HEK293 (cell line): ENCODE results near the gene FNTB.

Source experiments
- CTCF ChIA-PET: fragments of 350-600 bp; formaldehyde crosslinking; extraction: SDS; loops from one replicate; lab custom pipeline; 2021; ENCODE audit warnings: antibody characterized with exemption; lab: Yijun Ruan, JAX
- POLR2A ChIA-PET: fragments of 300-600 bp; formaldehyde crosslinking; extraction: SDS; loops from one replicate; lab custom pipeline; 2020; ENCODE audit warnings: antibody characterized with exemption, inconsistent platforms; lab: Yijun Ruan, JAX
- H3K27ac ChIP-seq: fragments of 200-500 bp; sonication (Bioruptor generic); 2 replicates; pipeline ENCODE4 v1.5.1; 2014; ENCODE audit warnings: low read depth, low read length, control low read depth, inconsistent platforms; ENCODE audit errors: extremely low read depth
- H3K36me3 ChIP-seq, 2 experiments: fragments of 200-500 bp in 1 of 2; sonication (Bioruptor generic) in 1 of 2; 1 replicate in 1 of 2; 2 replicates in 1 of 2; pipeline ENCODE4 v1.5.1; 2014 to 2017; ENCODE audit warnings: inconsistent platforms in 2 of 2, low read length in 2 of 2; ENCODE audit not compliant: control insufficient read depth in 2 of 2, insufficient read depth in 1 of 2
- H3K4me1 ChIP-seq: fragments of 200-500 bp; sonication (Bioruptor generic); 2 replicates; pipeline ENCODE4 v1.5.1; 2014; ENCODE audit warnings: mild to moderate bottlenecking, low read length, inconsistent platforms; ENCODE audit not compliant: control insufficient read depth, insufficient read depth
- H3K4me3 ChIP-seq: 2 replicates; pipeline ENCODE4 v1.5.1; 2011; ENCODE audit warnings: low read depth, mild to moderate bottlenecking, control low read depth, low read length, moderate library complexity
- H3K9me3 ChIP-seq: fragments of 200-500 bp; sonication (Bioruptor generic); 2 replicates; pipeline ENCODE4 v1.5.1; 2014; ENCODE audit warnings: low read depth, low read length, inconsistent platforms; ENCODE audit not compliant: control insufficient read depth, insufficient read depth
- BCL11A ChIP-seq: fragments of 450-650 bp; formaldehyde crosslinking; IDR thresholded peaks from 2 replicates; pipeline ENCODE4 v1.5.1; 2016; ENCODE audit warnings: low read depth, missing biosample characterization, missing genetic modification characterization
- ELK4 ChIP-seq: IDR thresholded peaks from 2 replicates; pipeline ENCODE4 v1.6.1; 2011; ENCODE audit warnings: mild to moderate bottlenecking, low read depth, low read length, borderline replicate concordance
- GLI2 ChIP-seq: fragments of 450-650 bp; formaldehyde crosslinking; IDR thresholded peaks from 2 replicates; pipeline ENCODE4; 2017; ENCODE audit warnings: missing biosample characterization, missing genetic modification characterization, low read depth, borderline replicate concordance
- HOXA7 ChIP-seq: sonication (generic); formaldehyde crosslinking; IDR thresholded peaks from 2 replicates; pipeline ENCODE4 v1.8.1; 2022; ENCODE audit warnings: missing genetic modification reagents, borderline replicate concordance
- KLF1 ChIP-seq: fragments of 450-650 bp; formaldehyde crosslinking; IDR thresholded peaks from 2 replicates; pipeline ENCODE4 v1.5.1; 2016; ENCODE audit warnings: missing biosample characterization, missing genetic modification characterization
- SCRT1 ChIP-seq: fragments of 450-650 bp; formaldehyde crosslinking; IDR thresholded peaks from 2 replicates; pipeline ENCODE4 v1.5.1; 2016; ENCODE audit warnings: missing biosample characterization, missing genetic modification characterization, borderline replicate concordance
- ZEB2 ChIP-seq: fragments of 450-650 bp; formaldehyde crosslinking; IDR thresholded peaks from 2 replicates; pipeline ENCODE4 v1.5.1; 2016; ENCODE audit warnings: missing biosample characterization, missing genetic modification characterization
- ZIC2 ChIP-seq: fragments of 450-650 bp; formaldehyde crosslinking; IDR thresholded peaks from 2 replicates; pipeline ENCODE4 v1.5.1; 2016; ENCODE audit warnings: missing biosample characterization, missing genetic modification characterization
- ZNF112 ChIP-seq: fragments of 450-650 bp; formaldehyde crosslinking; IDR thresholded peaks from 2 replicates; pipeline ENCODE4 v1.5.0; 2017; ENCODE audit warnings: missing biosample characterization, missing genetic modification characterization
- ZNF138 ChIP-seq: fragments of 450-650 bp; formaldehyde crosslinking; IDR thresholded peaks from 2 replicates; pipeline ENCODE4 v1.5.1; 2016; ENCODE audit warnings: missing biosample characterization, missing genetic modification characterization, borderline replicate concordance
- ZNF19 ChIP-seq: fragments of 450-650 bp; formaldehyde crosslinking; IDR thresholded peaks from 2 replicates; pipeline ENCODE4; 2016; ENCODE audit warnings: missing biosample characterization, missing genetic modification characterization, low read depth
- ZNF266 ChIP-seq: fragments of 450-650 bp; formaldehyde crosslinking; IDR thresholded peaks from 2 replicates; pipeline ENCODE4 v1.5.1; 2016; ENCODE audit warnings: missing biosample characterization, missing genetic modification characterization, low read depth
- ZNF48 ChIP-seq: fragments of 450-650 bp; formaldehyde crosslinking; IDR thresholded peaks from 2 replicates; pipeline ENCODE4 v1.5.1; 2016; ENCODE audit warnings: missing biosample characterization, missing genetic modification characterization
- ZNF521 ChIP-seq: fragments of 450-650 bp; formaldehyde crosslinking; IDR thresholded peaks from 2 replicates; pipeline ENCODE4 v1.5.1; 2017; ENCODE audit warnings: missing biosample characterization, mild to moderate bottlenecking, missing genetic modification characterization
- ZNF558 ChIP-seq: fragments of 450-650 bp; formaldehyde crosslinking; IDR thresholded peaks from 2 replicates; pipeline ENCODE4 v1.5.1; 2016; ENCODE audit warnings: missing biosample characterization, missing genetic modification characterization
- ZNF561 ChIP-seq: fragments of 450-650 bp; IDR thresholded peaks from 2 replicates; pipeline ENCODE4 v1.5.1; 2018; ENCODE audit warnings: missing biosample characterization, missing genetic modification characterization, borderline replicate concordance
- ZNF585B ChIP-seq: fragments of 450-650 bp; formaldehyde crosslinking; IDR thresholded peaks from 2 replicates; pipeline ENCODE4 v1.5.1; 2016; ENCODE audit warnings: missing biosample characterization, missing genetic modification characterization
- ZNF600 ChIP-seq: fragments of 450-650 bp; formaldehyde crosslinking; IDR thresholded peaks from 2 replicates; pipeline ENCODE4 v1.5.1; 2016; ENCODE audit warnings: missing biosample characterization, missing genetic modification characterization
- ZNF629 ChIP-seq: fragments of 450-650 bp; formaldehyde crosslinking; IDR thresholded peaks from 2 replicates; pipeline ENCODE4 v1.5.1; 2017; ENCODE audit warnings: missing biosample characterization, missing genetic modification characterization
- ZNF677 ChIP-seq: fragments of 450-650 bp; IDR thresholded peaks from 2 replicates; pipeline ENCODE4 v1.5.0; 2018; ENCODE audit warnings: missing biosample characterization, mild to moderate bottlenecking, missing genetic modification characterization, moderate library complexity
- ZNF707 ChIP-seq: fragments of 450-650 bp; formaldehyde crosslinking; IDR thresholded peaks from 2 replicates; pipeline ENCODE4 v1.5.1; 2016; ENCODE audit warnings: missing biosample characterization, missing genetic modification characterization
- ZNF768 ChIP-seq: fragments of 450-650 bp; formaldehyde crosslinking; IDR thresholded peaks from 2 replicates; pipeline ENCODE4 v1.5.1; 2018; ENCODE audit warnings: missing biosample characterization, mild to moderate bottlenecking, missing genetic modification characterization
- ZNF830 ChIP-seq: fragments of 450-650 bp; IDR thresholded peaks from 2 replicates; pipeline ENCODE4 v1.5.0; 2018; ENCODE audit warnings: missing biosample characterization, missing genetic modification characterization, low read depth, mild to moderate bottlenecking, moderate library complexity
- TF ChIP-seq, protein P1 (sequence below): fragments of 450-650 bp; formaldehyde crosslinking; IDR thresholded peaks from 2 replicates; pipeline ENCODE4 v1.5.1; 2017; ENCODE audit warnings: missing biosample characterization, missing genetic modification characterization
- TF ChIP-seq, protein P2 (sequence below): fragments of 450-650 bp; formaldehyde crosslinking; IDR thresholded peaks from 2 replicates; pipeline ENCODE4 v1.5.1; 2016; ENCODE audit warnings: missing biosample characterization, missing genetic modification characterization

Gene FNTB

GRCh38 chr14:64953661-64954060 lies 33.0 kb upstream of the FNTB start:
- Histone ChIP-seq H3K4me3 (no peak overlapping the region), H3K9me3 (no peaks in the 10 kb centered on the region), H3K36me3 (peaks cover 0 to 32% of the 10 kb centered on the region in 2 experiments; a peak in 2 of 3 replicates), H3K27ac (no peak overlapping the region), H3K4me1 (no peaks in the 10 kb centered on the region)
- TF ChIP-seq HOXA7 (no peak), ZNF585B (tag by site-specific recombination) (no peak), ZNF48 (tag by site-specific recombination) (no peak), ZNF830 (tag by site-specific recombination) (no peak), ZNF266 (no peak), ZNF558 (tag by site-specific recombination) (no peak)
- TF ChIP-seq, protein P1, sequence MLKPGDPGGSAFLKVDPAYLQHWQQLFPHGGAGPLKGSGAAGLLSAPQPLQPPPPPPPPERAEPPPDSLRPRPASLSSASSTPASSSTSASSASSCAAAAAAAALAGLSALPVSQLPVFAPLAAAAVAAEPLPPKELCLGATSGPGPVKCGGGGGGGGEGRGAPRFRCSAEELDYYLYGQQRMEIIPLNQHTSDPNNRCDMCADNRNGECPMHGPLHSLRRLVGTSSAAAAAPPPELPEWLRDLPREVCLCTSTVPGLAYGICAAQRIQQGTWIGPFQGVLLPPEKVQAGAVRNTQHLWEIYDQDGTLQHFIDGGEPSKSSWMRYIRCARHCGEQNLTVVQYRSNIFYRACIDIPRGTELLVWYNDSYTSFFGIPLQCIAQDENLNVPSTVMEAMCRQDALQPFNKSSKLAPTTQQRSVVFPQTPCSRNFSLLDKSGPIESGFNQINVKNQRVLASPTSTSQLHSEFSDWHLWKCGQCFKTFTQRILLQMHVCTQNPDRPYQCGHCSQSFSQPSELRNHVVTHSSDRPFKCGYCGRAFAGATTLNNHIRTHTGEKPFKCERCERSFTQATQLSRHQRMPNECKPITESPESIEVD = no peak
- ChIA-PET POLR2A (no interaction called here), CTCF (interaction anchor here (0.5 to 1.2 kb wide), 3 partner anchors 10 to 76 kb away, joined by 3 to 4 read pairs (median 3); no protein-coding TSS in a partner anchor)

DNA sequence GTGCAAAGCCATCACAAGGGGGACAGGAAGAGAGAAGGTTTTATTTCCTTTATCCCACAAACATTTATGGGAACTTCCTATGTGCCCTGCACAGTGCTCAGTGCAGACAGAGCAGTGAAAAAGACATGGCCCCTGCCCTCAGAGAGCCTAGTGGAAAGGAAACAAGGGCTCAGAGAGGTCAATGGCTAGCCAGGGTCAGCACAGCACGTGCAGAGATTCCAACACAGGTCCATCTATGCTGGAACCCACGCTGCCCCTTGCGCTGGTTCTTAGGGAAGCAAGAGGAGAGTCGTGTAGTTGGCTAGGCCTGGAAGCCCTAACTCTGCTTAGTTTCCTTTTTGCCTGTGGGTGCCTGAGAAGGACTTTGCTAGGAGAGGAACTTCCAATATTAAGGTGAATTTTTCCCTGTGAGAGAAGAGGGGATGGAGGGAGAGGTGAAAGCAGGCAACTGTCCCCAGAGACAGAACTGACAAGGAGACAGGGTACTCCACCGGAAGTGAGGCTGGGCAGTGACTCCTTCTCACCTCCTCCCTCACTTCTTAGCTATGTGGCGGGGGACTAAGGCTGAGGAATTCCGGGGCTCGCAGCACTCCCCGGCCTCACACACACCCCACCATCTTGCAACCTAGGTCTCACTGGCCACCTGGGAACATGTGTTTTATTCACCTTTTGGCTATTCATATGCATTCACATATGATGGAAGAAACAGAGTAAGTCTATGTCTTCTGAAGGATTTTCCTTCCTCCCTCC lies 32.0 kb upstream of the FNTB start:
- TF ChIP-seq KLF1 (tag by site-specific recombination) = no peak
- no peak for TF ChIP-seq ZIC2 (tag by site-specific recombination)
- no peak for TF ChIP-seq ZNF19 (tag by site-specific recombination)
- no peak for TF ChIP-seq ZNF677 (tag by site-specific recombination)
- TF ChIP-seq ZNF561 = no peak
- no peak for TF ChIP-seq ELK4
- TF ChIP-seq ZNF600 = no peak
- TF ChIP-seq ZNF629 (tag by site-specific recombination) = no peak
- TF ChIP-seq SCRT1 (tag by site-specific recombination) = no peak
- TF ChIP-seq ZNF521 (tag by site-specific recombination) = no peak
- TF ChIP-seq ZNF707 = no peak
- no peak for TF ChIP-seq ZNF112 (tag by site-specific recombination)
- TF ChIP-seq, protein P2, sequence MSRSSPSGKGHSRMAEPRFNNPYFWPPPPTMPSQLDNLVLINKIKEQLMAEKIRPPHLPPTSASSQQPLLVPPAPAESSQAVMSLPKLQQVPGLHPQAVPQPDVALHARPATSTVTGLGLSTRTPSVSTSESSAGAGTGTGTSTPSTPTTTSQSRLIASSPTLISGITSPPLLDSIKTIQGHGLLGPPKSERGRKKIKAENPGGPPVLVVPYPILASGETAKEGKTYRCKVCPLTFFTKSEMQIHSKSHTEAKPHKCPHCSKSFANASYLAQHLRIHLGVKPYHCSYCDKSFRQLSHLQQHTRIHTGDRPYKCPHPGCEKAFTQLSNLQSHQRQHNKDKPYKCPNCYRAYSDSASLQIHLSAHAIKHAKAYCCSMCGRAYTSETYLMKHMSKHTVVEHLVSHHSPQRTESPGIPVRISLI = no peak
- TF ChIP-seq ZNF768 (tag by site-specific recombination) = no peak
- TF ChIP-seq ZEB2 (tag by site-specific recombination) = no peak
- TF ChIP-seq BCL11A (tag by site-specific recombination) = no peak
- no peak for TF ChIP-seq GLI2 (tag by site-specific recombination)
- no peak for TF ChIP-seq ZNF138 (tag by site-specific recombination)
- Histone ChIP-seq H3K9me3 (no peaks in the 10 kb centered on the region), H3K4me3 (no peak overlapping the region), H3K27ac (no peak overlapping the region), H3K36me3 (peaks cover 0 to 26% of the 10 kb centered on the region in 2 experiments; a peak in 2 of 3 replicates), H3K4me1 (no peaks in the 10 kb centered on the region)
- ChIA-PET CTCF (interaction anchor here (1.2 kb wide), 1 partner anchor 30 kb away, joined by 5 read pairs; no protein-coding TSS in a partner anchor), POLR2A (no interaction called here)
